ENCODE results near the gene NPC1.
"Not testable (repeated sequence)": the region's sequence is repeated elsewhere in the genome, so short reads cannot be mapped to it uniquely, and the experiment has no call there.

NPC1 gene

DNA sequence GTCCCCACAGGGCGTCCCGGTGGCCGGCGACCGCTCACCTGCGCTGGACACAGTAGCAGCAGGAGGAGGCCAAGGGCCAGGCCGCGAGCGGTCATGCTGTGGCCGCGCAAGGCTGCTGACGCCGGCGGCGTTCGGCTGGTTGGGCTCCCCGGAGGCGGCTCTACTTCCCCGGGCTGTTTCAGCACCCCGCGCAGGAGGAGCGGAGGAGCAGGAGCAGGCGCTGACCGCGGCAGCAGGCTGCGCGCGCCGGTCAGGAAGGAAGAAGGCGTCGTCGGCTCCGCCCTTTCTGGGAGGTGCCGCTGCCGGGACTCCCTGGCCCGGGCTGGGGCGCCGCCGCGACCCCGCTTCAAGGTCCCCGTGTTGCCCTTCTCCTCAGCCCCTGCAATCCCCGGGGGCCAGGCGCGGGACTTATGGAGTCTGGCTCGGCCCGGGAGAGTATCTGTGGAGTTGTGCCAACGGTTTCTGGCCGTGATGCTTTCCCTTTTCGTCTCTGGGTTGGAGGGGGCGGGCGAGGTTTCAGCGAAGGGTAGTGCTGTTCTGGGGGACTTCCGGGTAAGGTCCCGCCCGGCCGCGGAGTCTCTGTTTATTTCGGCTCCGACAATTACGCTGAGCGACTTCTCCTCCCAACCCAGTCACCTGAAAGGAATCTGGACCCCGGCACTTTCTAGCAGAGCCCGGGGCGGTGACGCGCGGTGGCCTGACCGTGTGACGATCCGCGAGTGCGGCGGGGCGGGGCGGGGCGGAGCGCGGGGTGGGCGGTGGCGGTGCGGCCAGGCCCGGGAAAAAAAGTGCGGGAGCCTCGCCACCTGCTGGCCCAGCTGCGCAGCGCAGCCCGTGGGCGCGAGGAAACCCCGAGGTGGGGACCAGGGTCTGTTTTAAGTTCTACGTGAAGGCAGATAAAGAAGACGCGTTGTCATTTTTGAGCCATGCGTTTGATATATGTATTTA lies at the start of gene NPC1:
NPC1 (minus strand) TSS at position 258 of the 948 bp plus-strand sequence; CDS start at position 95, 163 bp downstream.
- peak; percentile 81 to 99 for DNase-seq

GRCh38 chr18:23636071-23636399 lies 49.7 kb upstream of the NPC1 start:
- DNase-seq: no peak

- DNase-seq: no peak
Observed at GRCh38 chr18:23635283-23636070, 49.2 kb upstream of the NPC1 start.

DNA sequence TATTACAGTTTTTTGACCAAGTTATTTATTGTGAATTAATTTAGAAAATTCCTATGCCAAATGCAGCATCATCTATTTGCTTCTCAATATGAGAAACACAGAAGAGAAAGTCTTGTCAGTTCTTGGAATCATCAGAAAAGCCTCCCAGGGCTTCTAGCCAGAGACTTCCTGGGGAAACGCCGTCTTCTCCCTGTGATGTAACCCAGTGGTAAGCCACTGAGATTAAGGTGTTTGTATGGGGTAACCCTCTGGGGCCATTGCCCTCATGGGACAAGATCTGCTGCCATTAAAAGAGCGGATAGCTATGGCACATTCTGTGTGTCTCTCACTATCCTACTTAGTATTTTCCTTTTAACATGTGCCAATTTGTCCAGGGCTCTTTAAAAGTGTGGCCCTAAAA lies 48.4 kb upstream of the NPC1 start:
- DNase-seq: no peak

- no peak for DNase-seq
Observed at GRCh38 chr18:23632615-23633014, 46.3 kb upstream of the NPC1 start.

GRCh38 chr18:23631746-23632145 lies 45.4 kb upstream of the NPC1 start:
- DNase-seq: no peak

DNA sequence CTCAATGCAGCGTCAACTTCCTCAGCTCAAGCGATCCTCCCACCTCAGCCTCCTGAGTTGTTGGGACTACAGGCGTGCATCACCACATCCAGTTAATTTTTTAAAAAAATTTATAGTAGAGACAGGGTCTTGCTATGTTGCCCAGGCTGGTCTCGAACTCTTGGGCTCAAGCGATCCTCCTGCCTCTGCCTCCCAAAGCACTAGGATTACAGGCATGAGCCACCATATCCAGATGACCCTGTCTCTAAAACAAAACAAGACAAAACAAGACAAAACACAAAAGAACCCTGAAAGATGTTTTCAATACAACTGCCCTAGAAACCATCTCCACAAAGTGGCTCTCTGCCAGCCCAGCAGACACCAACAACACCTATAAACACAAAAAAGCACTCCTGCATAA lies 45.0 kb upstream of the NPC1 start:
- DNase-seq: no peak

DNA sequence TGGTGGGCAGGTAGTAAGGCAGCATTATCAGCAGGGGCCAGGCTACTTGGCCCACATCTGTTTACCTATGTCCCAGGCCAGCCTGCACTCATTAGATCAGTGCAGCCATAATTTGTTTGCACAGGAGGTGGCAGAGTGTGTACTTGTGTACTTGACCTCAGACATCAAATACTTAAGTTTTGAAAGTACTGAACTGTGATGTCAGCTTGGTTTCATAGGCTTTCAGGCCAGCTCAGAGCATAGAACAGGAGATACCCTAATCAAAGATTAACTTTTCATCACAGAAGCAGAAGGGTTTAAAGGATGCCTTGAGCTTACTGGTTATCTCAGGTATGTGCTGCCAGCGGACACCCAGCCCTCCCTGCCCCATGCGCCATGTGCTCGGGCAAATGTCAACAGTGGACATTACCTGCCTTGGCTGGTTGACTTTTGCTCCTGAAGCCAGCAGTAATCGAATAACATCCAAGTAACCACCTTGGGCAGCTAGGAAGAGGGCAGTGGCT lies 43.2 kb upstream of the NPC1 start:
- no peak for DNase-seq

DNA sequence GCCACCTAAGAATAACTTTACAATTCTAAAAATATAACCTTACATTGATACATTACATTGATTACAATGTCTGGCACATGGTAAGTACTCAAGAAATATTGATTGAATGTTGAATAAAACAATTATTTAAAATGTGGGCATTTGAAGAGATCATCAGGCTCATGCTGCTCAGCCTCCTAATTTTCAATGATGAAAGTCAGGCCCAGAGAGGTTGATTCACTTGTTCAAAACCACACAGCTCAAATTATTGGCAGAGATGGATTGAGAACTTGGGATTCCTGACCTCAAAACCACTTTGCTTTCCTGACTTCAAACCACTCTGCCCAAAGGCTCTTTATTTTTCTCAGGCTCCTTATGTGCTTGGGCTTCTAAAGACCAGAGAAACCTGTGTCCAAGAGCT lies 41.7 kb upstream of the NPC1 start:
- no peak for DNase-seq

- DNase-seq: no peak
Observed at GRCh38 chr18:23627321-23627720, 41.0 kb upstream of the NPC1 start.

DNA sequence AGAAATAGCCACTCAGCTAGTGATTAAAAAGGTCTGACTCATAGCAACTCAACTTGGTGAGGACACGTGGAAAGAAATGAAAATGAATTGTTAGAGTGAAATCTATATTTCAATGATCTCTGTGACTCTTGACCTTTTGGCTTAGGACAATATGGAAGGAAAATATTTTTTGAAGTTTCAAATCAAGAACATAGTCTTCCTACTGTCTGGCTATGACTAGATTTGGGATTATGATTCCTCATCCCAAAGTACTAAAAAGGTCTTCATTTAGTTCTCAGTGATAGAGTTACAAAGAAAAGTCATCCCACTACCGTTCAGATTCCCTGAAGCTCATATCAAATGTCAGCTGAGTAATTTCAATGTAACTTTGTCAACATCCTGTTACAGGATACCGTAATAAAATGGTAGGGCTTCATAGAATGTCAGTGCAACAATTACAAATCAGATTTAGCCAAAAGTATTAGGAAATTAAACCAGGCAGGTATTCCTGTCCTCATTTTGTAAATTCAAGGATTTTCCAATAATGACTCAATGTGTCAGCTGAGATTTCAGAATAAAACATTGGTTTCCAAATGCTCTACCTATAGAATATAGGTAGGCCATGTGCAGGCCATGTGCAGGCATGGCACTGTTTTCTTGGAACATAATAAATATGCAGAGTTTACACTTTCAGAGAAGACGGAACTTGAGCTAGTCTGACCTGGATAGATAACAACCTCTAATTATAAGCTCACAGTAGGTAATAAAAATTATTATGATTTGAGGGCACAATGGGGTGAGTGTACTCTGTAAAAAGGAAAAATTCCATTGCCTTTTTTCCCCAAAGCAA lies 40.4 kb upstream of the NPC1 start:
- DNase-seq: no peak

DNA sequence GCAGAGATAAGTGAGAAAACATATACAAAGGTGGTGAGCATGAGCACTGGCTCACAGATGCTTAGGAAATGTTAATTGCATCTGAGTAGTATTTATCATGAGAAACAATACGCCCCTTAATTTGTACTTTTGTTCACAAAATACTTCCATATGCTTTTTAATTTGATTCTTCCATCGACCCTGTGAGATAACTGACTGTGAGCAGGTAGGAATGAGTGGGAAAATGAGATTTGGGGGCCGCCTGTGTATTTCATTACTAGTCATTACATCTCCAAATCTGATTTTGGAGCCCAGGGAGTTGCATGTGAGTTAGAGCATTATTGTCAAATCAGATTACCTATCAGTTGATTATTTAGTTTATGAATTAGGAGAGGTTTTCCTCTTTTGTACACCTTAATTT lies 36.7 kb upstream of the NPC1 start:
- DNase-seq: no peak

- peak; percentile 13 to 41 for DNase-seq
Observed at GRCh38 chr18:23619388-23619881, 33.1 kb upstream of the NPC1 start.

GRCh38 chr18:23618862-23619387 lies 32.6 kb upstream of the NPC1 start:
- DNase-seq: peak in 1 of 2 donors; percentile 41

GRCh38 chr18:23617412-23618014 lies 31.2 kb upstream of the NPC1 start:
- DNase-seq: no peak

- DNase-seq: no peak
Observed at GRCh38 chr18:23616258-23616657, 30.0 kb upstream of the NPC1 start.

- DNase-seq: no peak
Observed at GRCh38 chr18:23614891-23615290, 28.6 kb upstream of the NPC1 start.

DNA sequence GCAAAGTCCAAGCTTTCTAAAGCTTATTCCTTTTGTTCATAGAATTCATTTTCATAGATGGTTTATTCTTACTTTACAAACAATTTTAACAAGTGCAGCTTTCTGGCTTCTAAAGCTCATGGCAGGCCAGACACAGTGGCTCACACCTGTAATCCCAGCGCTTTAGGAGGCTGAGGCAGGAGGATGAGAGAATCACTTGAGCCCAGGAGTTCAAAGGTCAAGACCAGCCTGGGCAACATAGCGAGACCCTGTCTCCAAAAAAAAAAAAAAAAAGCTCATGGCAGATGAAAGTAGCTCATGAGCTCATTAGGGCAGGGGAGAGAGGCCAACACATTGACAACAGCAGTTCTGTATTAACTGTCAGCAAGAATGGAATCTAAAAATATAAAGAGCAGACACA lies 28.1 kb upstream of the NPC1 start:
- no peak for DNase-seq

DNA sequence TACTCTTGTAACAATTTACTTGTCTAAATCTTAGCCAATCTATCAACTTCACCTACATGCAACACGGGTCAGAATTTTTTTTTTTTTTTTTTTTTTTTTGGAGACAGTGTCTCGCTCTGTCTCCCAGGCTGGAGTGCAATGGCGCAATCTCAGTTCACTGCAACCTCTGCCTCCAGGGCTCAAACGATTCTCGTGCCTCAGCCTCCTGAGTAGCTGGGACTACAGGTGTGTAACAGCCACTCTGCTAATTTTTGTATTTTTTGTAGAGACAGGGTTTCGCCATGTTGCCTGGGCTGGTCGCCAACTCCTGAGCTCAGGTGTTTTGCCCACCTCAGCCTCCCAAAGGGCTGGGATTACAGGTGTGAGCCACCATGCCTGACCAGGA lies 26.8 kb upstream of the NPC1 start:
- not testable (repeated sequence) for DNase-seq

- no peak for DNase-seq
Observed at GRCh38 chr18:23612434-23613090, 26.3 kb upstream of the NPC1 start.

DNA sequence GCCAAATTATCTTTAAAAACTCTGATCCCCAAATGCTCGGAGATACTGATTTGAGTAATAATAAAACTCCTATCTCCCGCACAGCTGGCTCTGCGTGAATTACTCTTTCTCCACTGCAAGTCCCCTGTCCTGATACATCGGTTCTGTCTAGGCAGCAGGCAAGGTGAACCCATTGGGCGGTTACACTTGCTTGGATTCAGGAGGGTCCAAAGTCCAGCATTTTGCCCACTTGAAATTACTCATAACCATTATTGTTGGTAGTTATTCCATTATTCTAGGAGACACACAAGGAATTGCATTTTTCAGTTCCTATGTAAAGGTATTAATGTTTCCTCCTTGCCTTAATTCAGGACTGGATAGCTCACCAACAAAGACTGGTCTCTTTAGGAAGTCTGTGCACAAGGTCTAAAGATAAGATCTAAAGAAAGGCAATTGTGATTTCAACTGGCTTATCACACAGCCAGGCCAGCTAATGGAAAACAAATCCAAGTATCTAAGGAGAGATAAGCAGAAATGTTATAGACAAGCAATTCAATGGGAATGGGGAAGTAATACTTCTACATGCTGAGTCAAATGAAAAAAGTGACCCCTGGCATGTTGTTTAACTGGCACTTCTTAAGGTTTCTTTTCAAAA lies 23.2 kb upstream of the NPC1 start:
- DNase-seq: no peak

Measured in bone marrow (tissue), 2 donors.